T-cell (primary cell): ENCODE data around the gene SLC25A26. TPM values are rescaled to one million over a fixed set of nuclear protein-coding genes. Genes with fewer than 3 reads are reported as not detected.

Source experiments
- ATAC-seq, 4 experiments: fragments of 200-7000 bp in 3 of 4; fragments of 150-1000 bp in 1 of 4; cut with Tn5 transposase; replicated peaks in 1 of 4; 1 replicate in 3 of 4; 2 replicates in 1 of 4; pipeline ENCODE4 v1.10.0; 2021; ENCODE audit warnings: moderate library complexity in 3 of 4, mild to moderate bottlenecking in 2 of 4, moderate number of reproducible peaks in 1 of 4
- CTCF ChIA-PET, 2 donors: fragments of 300-600 bp; sonication (Branson Sonifier 250); formaldehyde crosslinking; loops; one replicate each; lab custom pipeline; 2022; ENCODE audit warnings: antibody characterized with exemption in 2 of 2; lab: Charles Lee
- POLR2A ChIA-PET, 2 donors: fragments of 300-600 bp; sonication (Branson Sonifier 250); formaldehyde crosslinking; loops; one replicate each; lab custom pipeline; 2022; ENCODE audit warnings: antibody characterized with exemption in 2 of 2; lab: Charles Lee
- DNase-seq, 35 experiments: peaks; one replicate each; pipeline versions ENCODE4 v3.0.0 to v3.0.0-alpha.2; 2013 to 2023
- H3K27ac ChIP-seq: one replicate; pipeline ENCODE4 v1.5.1; 2013; ENCODE audit warnings: low read length
- H3K27me3 ChIP-seq, 2 experiments: replicated peaks in 1 of 2; 1 replicate in 1 of 2; 2 replicates in 1 of 2; pipeline versions ENCODE4 v1.6.1 to v1.7.0; 2013; ENCODE audit warnings: low read length in 1 of 2, mixed read lengths in 1 of 2; ENCODE audit not compliant: control insufficient read depth in 2 of 2, insufficient read depth in 2 of 2; ENCODE audit errors: extremely low read depth in 1 of 2
- H3K36me3 ChIP-seq, 2 donors: 1 replicate in 1 of 2; 2 replicates in 1 of 2; pipeline versions ENCODE4 v1.6.1 to v1.7.0; 2013; ENCODE audit warnings: low read length in 1 of 2; ENCODE audit not compliant: control insufficient read depth in 2 of 2, insufficient read depth in 1 of 2; ENCODE audit errors: extremely low read depth in 1 of 2
- H3K4me1 ChIP-seq, 2 experiments: 1 replicate in 1 of 2; 2 replicates in 1 of 2; pipeline versions ENCODE4 v1.6.1 to v1.7.0; 2013; ENCODE audit warnings: low read length in 2 of 2, mixed read lengths in 1 of 2; ENCODE audit not compliant: insufficient read depth in 2 of 2, control insufficient read depth in 1 of 2; ENCODE audit errors: extremely low read depth in 1 of 2
- H3K4me3 ChIP-seq, 2 donors: 1 replicate in 1 of 2; 2 replicates in 1 of 2; pipeline versions ENCODE4 v1.5.1 to v1.7.0; 2013; ENCODE audit warnings: mild to moderate bottlenecking in 2 of 2, low read length in 1 of 2, moderate library complexity in 1 of 2; ENCODE audit not compliant: control insufficient read depth in 1 of 2; ENCODE audit errors: extremely low read depth in 1 of 2
- H3K9me3 ChIP-seq: 2 replicates; pipeline ENCODE4 v1.7.0; 2013
- H3K27ac Mint-ChIP-seq, 2 donors: one replicate each; pipeline ENCODE4 v1.8.0; 2020 to 2021; ENCODE audit warnings: mild to moderate bottlenecking in 2 of 2, mixed read lengths in 2 of 2
- H3K27me3 Mint-ChIP-seq, 2 donors: one replicate each; pipeline ENCODE4 v1.8.0; 2021 to 2022; ENCODE audit warnings: mixed read lengths in 2 of 2
- H3K36me3 Mint-ChIP-seq: one replicate; pipeline ENCODE4 v1.8.0; 2021; ENCODE audit warnings: mixed read lengths
- H3K4me1 Mint-ChIP-seq, 3 donors: one replicate each; pipeline ENCODE4 v1.8.0; 2020 to 2022; ENCODE audit warnings: mixed read lengths in 3 of 3, mild to moderate bottlenecking in 1 of 3
- H3K4me3 Mint-ChIP-seq, 3 donors: one replicate each; pipeline ENCODE4 v1.8.0; 2020 to 2022; ENCODE audit warnings: mild to moderate bottlenecking in 3 of 3, mixed read lengths in 3 of 3, moderate library complexity in 3 of 3
- H3K9me3 Mint-ChIP-seq, 3 donors: one replicate each; pipeline ENCODE4 v1.8.0; 2020 to 2022; ENCODE audit warnings: mixed read lengths in 3 of 3
- WGBS: methylation state at CpG from one replicate; pipeline ENCODE4 v1.1.5; 2013; ENCODE audit warnings: missing lambda C conversion rate; ENCODE audit not compliant: insufficient coverage; 5-methylcytosine and 5-hydroxymethylcytosine counted together
- total RNA-seq, 35 experiments: library from RNA in 6 of 35; stranded (reverse) in 6 of 35; fragments of 120-200 nt in 1 of 35; gene quantifications; one replicate each; pipeline versions ENCODE4 v1.2.1 to v1.2.4 and lab custom pipeline; 2013 to 2026

The SLC25A26 gene
- total RNA-seq, 5 donors from 2014 or later (not counting 1 experiment from before 2014, with no cell fraction given): 16.6 to 26.9 (median 23.5) TPM

DNA sequence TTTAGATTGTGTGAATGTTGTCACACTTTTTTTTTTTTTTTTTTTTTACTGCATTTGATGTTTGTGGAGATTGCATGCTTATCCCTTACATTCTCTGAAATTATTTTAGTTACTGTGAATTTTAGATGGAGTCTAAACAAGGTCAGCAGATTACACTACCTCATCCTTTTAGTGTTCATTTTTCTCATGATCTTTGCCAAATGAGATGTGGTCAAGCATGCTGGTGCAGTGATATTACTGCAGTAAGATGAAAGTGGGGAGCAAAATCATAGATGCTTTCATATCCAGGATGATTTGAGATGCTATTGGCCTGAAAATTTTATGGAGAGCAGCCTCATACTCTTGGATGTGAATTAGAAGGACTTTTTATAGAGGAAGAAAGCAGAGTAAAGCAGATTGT lies 45.8 kb downstream of the SLC25A26 start:
- ATAC-seq: no peak
- Mint-ChIP-seq H3K4me3 (no peak overlapping the region), H3K4me1 (peaks cover 0 to 19% (median 3%) of the 10 kb centered on the region in 3 donors), H3K36me3 (peaks cover 42% of the 10 kb centered on the region), H3K27ac (no peak overlapping the region), H3K9me3 (no peaks in the 10 kb centered on the region), H3K27me3 (no peaks in the 10 kb centered on the region)
- POLR2A ChIA-PET: interaction anchor here in 1 of 2 donors (0.6 kb wide), 1 partner anchor 18 kb away, joined by 3 read pairs; no protein-coding TSS in a partner anchor
- Histone ChIP-seq H3K27me3 (no peaks in the 10 kb centered on the region), H3K4me1 (no peaks in the 10 kb centered on the region), H3K4me3 (no peak overlapping the region), H3K9me3 (no peaks in the 10 kb centered on the region), H3K27ac (no peak overlapping the region), H3K36me3 (peaks cover 0 to 15% of the 10 kb centered on the region in 2 donors)
- CTCF ChIA-PET: interaction anchor here in 1 of 2 donors (0.6 to 0.9 kb wide), 2 partner anchors 142 to 804 kb away, joined by 3 read pairs; no protein-coding TSS in a partner anchor
- DNase-seq: no peak

DNA sequence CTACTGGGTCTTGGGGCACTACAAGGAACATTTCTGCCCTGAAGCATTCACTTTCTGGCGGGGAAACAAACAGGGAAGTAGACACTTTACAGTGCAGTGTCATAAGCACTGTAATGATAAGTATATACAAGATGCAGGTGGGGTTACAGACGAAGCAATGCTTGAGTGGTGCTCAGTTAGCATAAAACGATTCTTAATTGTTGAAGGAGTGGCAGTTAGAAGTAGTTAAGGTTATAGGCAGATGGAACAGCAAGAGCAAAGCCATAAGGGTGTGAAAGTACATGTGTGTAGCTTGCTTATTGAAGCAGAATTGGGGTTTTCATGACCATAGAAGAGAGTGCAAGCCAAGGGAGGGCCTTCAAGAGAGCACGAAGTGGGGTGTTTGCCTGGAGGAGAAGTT lies 46.2 kb downstream of the SLC25A26 start:
- no peak for DNase-seq
- Histone ChIP-seq H3K27me3 (no peaks in the 10 kb centered on the region), H3K27ac (no peak overlapping the region), H3K4me1 (no peaks in the 10 kb centered on the region), H3K36me3 (peaks cover 0 to 15% of the 10 kb centered on the region in 2 donors), H3K9me3 (no peaks in the 10 kb centered on the region), H3K4me3 (no peak overlapping the region)
- H3K36me3 Mint-ChIP-seq: peaks cover 42% of the 10 kb centered on the region
- H3K27ac Mint-ChIP-seq: no peak overlapping the region
- ChIA-PET POLR2A (no interaction called here), CTCF (interaction anchor here in 1 of 2 donors (0.9 kb wide), 1 partner anchor 141 kb away, joined by 3 read pairs; no protein-coding TSS in a partner anchor)
- H3K4me3 Mint-ChIP-seq: no peak overlapping the region
- 93% methylated on average over 4 of the region's 4 CpGs for WGBS
- H3K9me3 Mint-ChIP-seq: no peaks in the 10 kb centered on the region
- ATAC-seq: no peak
- peaks cover 0 to 19% (median 3%) of the 10 kb centered on the region in 3 donors for H3K4me1 Mint-ChIP-seq
- H3K27me3 Mint-ChIP-seq: no peaks in the 10 kb centered on the region

- ATAC-seq (no peak), DNase-seq (no peak)
- Mint-ChIP-seq H3K4me3 (no peak overlapping the region), H3K9me3 (no peaks in the 10 kb centered on the region), H3K36me3 (peaks cover 47% of the 10 kb centered on the region), H3K27ac (no peak overlapping the region), H3K27me3 (no peaks in the 10 kb centered on the region), H3K4me1 (peaks cover 0 to 19% (median 3%) of the 10 kb centered on the region in 3 donors)
- no peaks in the 10 kb centered on the region for H3K4me1 ChIP-seq
- no peak overlapping the region for H3K27ac ChIP-seq
- H3K4me3 ChIP-seq: no peak overlapping the region
- peaks cover 0 to 15% of the 10 kb centered on the region in 2 donors for H3K36me3 ChIP-seq
- WGBS: 100% methylated on average over 1 of the region's 5 CpGs
- ChIA-PET CTCF (interaction anchor here in 1 of 2 donors (0.6 kb wide), 1 partner anchor 14 kb away, joined by 3 read pairs; no protein-coding TSS in a partner anchor), POLR2A (no interaction called here)
- H3K27me3 ChIP-seq: no peaks in the 10 kb centered on the region
- no peaks in the 10 kb centered on the region for H3K9me3 ChIP-seq
Observed at GRCh38 chr3:66267906-66268305, 47.1 kb downstream of the SLC25A26 start.

GRCh38 chr3:66268864-66269263 lies 48.1 kb downstream of the SLC25A26 start:
- peaks cover 0 to 13% of the 10 kb centered on the region in 2 donors for H3K36me3 ChIP-seq
- H3K4me1 Mint-ChIP-seq: peaks cover 0 to 19% (median 3%) of the 10 kb centered on the region in 3 donors
- no peak overlapping the region for H3K27ac ChIP-seq
- peaks cover 49% of the 10 kb centered on the region for H3K36me3 Mint-ChIP-seq
- DNase-seq: no peak
- 100% methylated on average over 1 of the region's 4 CpGs for WGBS
- H3K9me3 ChIP-seq: no peaks in the 10 kb centered on the region
- no peak overlapping the region for H3K4me3 Mint-ChIP-seq
- H3K9me3 Mint-ChIP-seq: no peaks in the 10 kb centered on the region
- no peaks in the 10 kb centered on the region for H3K27me3 Mint-ChIP-seq
- H3K4me3 ChIP-seq: no peak overlapping the region
- ChIA-PET CTCF (interaction anchor here (1.0 to 2.3 kb wide), 2 partner anchors 14 to 109 kb away, joined by 3 to 10 read pairs; no protein-coding TSS in a partner anchor), POLR2A (no interaction called here)
- no peak for ATAC-seq
- H3K27me3 ChIP-seq: no peaks in the 10 kb centered on the region
- no peak overlapping the region for H3K27ac Mint-ChIP-seq
- H3K4me1 ChIP-seq: no peaks in the 10 kb centered on the region

- ATAC-seq: no peak
- no peak overlapping the region for H3K4me3 Mint-ChIP-seq
- WGBS: no CpG with 5 or more reads among the region's 1 CpG
Observed at GRCh38 chr3:66269411-66269810, 48.6 kb downstream of the SLC25A26 start.

DNA sequence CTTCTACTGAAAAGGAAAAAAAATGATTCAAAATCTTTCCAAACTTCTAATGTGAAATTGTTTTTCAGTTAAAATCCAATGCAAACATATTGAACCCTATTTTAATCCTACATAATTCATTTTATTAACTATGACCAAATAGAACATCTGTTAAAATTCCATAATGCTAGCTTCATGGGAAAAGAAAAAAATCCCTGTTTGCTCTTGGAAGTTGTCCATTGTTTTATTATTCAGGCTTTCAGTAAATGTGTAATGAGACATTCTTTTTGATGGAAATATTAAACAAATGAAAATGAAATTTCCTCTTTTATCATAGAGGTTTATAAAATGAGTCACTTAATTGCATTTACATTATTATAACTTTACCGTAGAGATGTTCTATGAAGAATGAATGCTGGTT lies 49.5 kb downstream of the SLC25A26 start:
- DNase-seq (no peak), ATAC-seq (no peak)
- H3K4me3 ChIP-seq: no peak overlapping the region
- ChIA-PET POLR2A (interaction anchor here in 1 of 2 donors (0.6 kb wide), 1 partner anchor 40 kb away, joined by 3 read pairs; no protein-coding TSS in a partner anchor), CTCF (interaction anchor here (0.7 to 2.3 kb wide), 2 partner anchors 108 to 548 kb away, joined by 3 to 10 read pairs; no protein-coding TSS in a partner anchor)
- H3K36me3 ChIP-seq: peaks cover 0 to 6% of the 10 kb centered on the region in 2 donors
- no peaks in the 10 kb centered on the region for H3K27me3 Mint-ChIP-seq
- H3K4me1 ChIP-seq: no peaks in the 10 kb centered on the region
- no peaks in the 10 kb centered on the region for H3K9me3 Mint-ChIP-seq
- no peak overlapping the region for H3K27ac ChIP-seq
- H3K4me1 Mint-ChIP-seq: peaks cover 0 to 19% (median 3%) of the 10 kb centered on the region in 3 donors
- H3K9me3 ChIP-seq: no peaks in the 10 kb centered on the region
- H3K4me3 Mint-ChIP-seq: no peak overlapping the region
- peaks cover 44% of the 10 kb centered on the region for H3K36me3 Mint-ChIP-seq
- H3K27ac Mint-ChIP-seq: no peak overlapping the region
- no CpG with 5 or more reads among the region's 1 CpG for WGBS
- H3K27me3 ChIP-seq: no peaks in the 10 kb centered on the region

More at GRCh38 chr3:66269411-66269810, 48.6 kb downstream of the SLC25A26 start:
- Histone ChIP-seq H3K27ac (no peak overlapping the region), H3K27me3 (no peaks in the 10 kb centered on the region), H3K9me3 (no peaks in the 10 kb centered on the region), H3K4me3 (no peak overlapping the region), H3K4me1 (no peaks in the 10 kb centered on the region), H3K36me3 (peaks cover 0 to 10% of the 10 kb centered on the region in 2 donors)
- H3K27me3 Mint-ChIP-seq: no peaks in the 10 kb centered on the region
- no peak for DNase-seq
- peaks cover 0 to 19% (median 3%) of the 10 kb centered on the region in 3 donors for H3K4me1 Mint-ChIP-seq
- H3K27ac Mint-ChIP-seq: no peak overlapping the region
- POLR2A ChIA-PET: no interaction called here
- peaks cover 46% of the 10 kb centered on the region for H3K36me3 Mint-ChIP-seq
- CTCF ChIA-PET: interaction anchor here (0.6 to 2.3 kb wide), 3 partner anchors 15 to 109 kb away, joined by 3 to 10 read pairs (median 5); no protein-coding TSS in a partner anchor
- no peaks in the 10 kb centered on the region for H3K9me3 Mint-ChIP-seq
